ENCODE data around the gene PANX2. TPM values are rescaled to one million over a fixed set of nuclear protein-coding genes. Genes with fewer than 3 reads are reported as not detected.
A peak's percentile ranks its signal among the peaks of the same experiment; 100 is the strongest.

PANX2 gene
- total and polyA plus RNA-seq, 2 experiments from 2014 or later, result 2.8 to 5.1 TPM

GRCh38 chr22:50160947-50161346 lies 9.6 kb upstream of the PANX2 start:
- H3K9me2 ChIP-seq (ENCODE audit: insufficient read depth), result no peaks in the 10 kb centered on the region
- no peak overlapping the region for H3K4me3 ChIP-seq
- H3K27me3 ChIP-seq (ENCODE audit: insufficient read depth), result no peaks in the 10 kb centered on the region
- no peaks in the 10 kb centered on the region for H3K36me3 ChIP-seq (ENCODE audit: insufficient read depth)
- TF ChIP-seq EZH2phosphoT487 (IDR thresholded peaks at IDR 0.05; ENCODE audit: unreplicated experiment), result no peak
- no peaks in the 10 kb centered on the region; the same call in 1 of the 2 replicates for H3K4me1 ChIP-seq (ENCODE audit: insufficient read depth)
- H2AFZ ChIP-seq, result no peak overlapping the region
- no peaks in the 10 kb centered on the region for H4K20me1 ChIP-seq (replicated peaks; ENCODE audit: insufficient read depth)
- Mint-ChIP-seq H3K27me3 (ENCODE audit: insufficient read depth, low read depth, poor library complexity) (peaks cover 17% of the 10 kb centered on the region), H3K4me3 (no peak overlapping the region), H3K9me3 (no peaks in the 10 kb centered on the region; the same call in 2 of the 3 replicates), H3K4me1 (peaks cover 14% of the 10 kb centered on the region), H3K36me3 (ENCODE audit: low read depth) (no peaks in the 10 kb centered on the region), H3K27ac (no peak overlapping the region)
- H3K4me2 ChIP-seq, result no peak overlapping the region
- H3K27ac ChIP-seq (ENCODE audit: low read depth), result no peak overlapping the region
- H3F3A ChIP-seq (replicated peaks; ENCODE audit: low read depth), result no peaks in the 10 kb centered on the region
- no peaks in the 10 kb centered on the region for H3K79me2 ChIP-seq (replicated peaks; ENCODE audit: insufficient read depth)
- DNase-seq (ENCODE audit: low spot score), result no peak
- ATAC-seq, result peak; percentile 64

- Mint-ChIP-seq H3K9me3 (no peaks in the 10 kb centered on the region; the same call in 2 of the 3 replicates), H3K4me1 (peaks cover 14% of the 10 kb centered on the region), H3K27me3 (ENCODE audit: insufficient read depth, low read depth, poor library complexity) (peaks cover 17% of the 10 kb centered on the region), H3K4me3 (no peak overlapping the region), H3K36me3 (ENCODE audit: low read depth) (no peaks in the 10 kb centered on the region), H3K27ac (no peak overlapping the region)
- Histone ChIP-seq H3K4me3 (no peak overlapping the region), H3K27ac (ENCODE audit: low read depth) (no peak overlapping the region), H3K4me2 (no peak overlapping the region), H4K20me1 (replicated peaks; ENCODE audit: insufficient read depth) (no peaks in the 10 kb centered on the region), H3K4me1 (ENCODE audit: insufficient read depth) (no peaks in the 10 kb centered on the region; the same call in 1 of the 2 replicates), H2AFZ (no peak overlapping the region), H3K79me2 (replicated peaks; ENCODE audit: insufficient read depth) (no peaks in the 10 kb centered on the region), H3K9me2 (ENCODE audit: insufficient read depth) (no peaks in the 10 kb centered on the region), H3F3A (replicated peaks; ENCODE audit: low read depth) (no peaks in the 10 kb centered on the region), H3K36me3 (ENCODE audit: insufficient read depth) (no peaks in the 10 kb centered on the region), H3K27me3 (ENCODE audit: insufficient read depth) (no peaks in the 10 kb centered on the region)
- DNase-seq (ENCODE audit: low spot score) (no peak), ATAC-seq (peak; percentile 47)
- no peak for TF ChIP-seq EZH2phosphoT487 (IDR thresholded peaks at IDR 0.05; ENCODE audit: unreplicated experiment)
These were observed 8.8 kb upstream of the PANX2 start for GRCh38 chr22:50161508-50162390.

- Histone ChIP-seq H3K36me3 (ENCODE audit: insufficient read depth) (no peaks in the 10 kb centered on the region), H3F3A (replicated peaks; ENCODE audit: low read depth) (no peaks in the 10 kb centered on the region), H3K79me2 (replicated peaks; ENCODE audit: insufficient read depth) (no peaks in the 10 kb centered on the region), H3K4me1 (ENCODE audit: insufficient read depth) (no peaks in the 10 kb centered on the region; the same call in 1 of the 2 replicates), H3K27ac (ENCODE audit: low read depth) (no peak overlapping the region), H3K9me2 (ENCODE audit: insufficient read depth) (no peaks in the 10 kb centered on the region), H4K20me1 (replicated peaks; ENCODE audit: insufficient read depth) (no peaks in the 10 kb centered on the region), H3K4me3 (no peak overlapping the region), H3K27me3 (ENCODE audit: insufficient read depth) (no peaks in the 10 kb centered on the region), H2AFZ (no peak overlapping the region), H3K4me2 (no peak overlapping the region)
- no peaks in the 10 kb centered on the region; the same call in 2 of the 3 replicates for H3K9me3 Mint-ChIP-seq
- H3K27me3 Mint-ChIP-seq (ENCODE audit: insufficient read depth, low read depth, poor library complexity), result peaks cover 17% of the 10 kb centered on the region
- ATAC-seq (peak; percentile 18; the same call in 2 of the 3 replicates), DNase-seq (ENCODE audit: low spot score) (no peak)
- no peaks in the 10 kb centered on the region for H3K36me3 Mint-ChIP-seq (ENCODE audit: low read depth)
- no peak overlapping the region for H3K4me3 Mint-ChIP-seq
- no peak overlapping the region for H3K27ac Mint-ChIP-seq
- peaks cover 14% of the 10 kb centered on the region for H3K4me1 Mint-ChIP-seq
- 0 out of 4 replicates have a peak, but pooled peaks of 1 of the 2 experiments have one; percentile 3 for TF ChIP-seq CTCF (conservative IDR thresholded peaks at IDR 0.05; ENCODE audit: low read depth in 2 of 2)
- no peak for TF ChIP-seq ZNF331 (CRISPR knock-in tag; IDR thresholded peaks at IDR 0.05; ENCODE audit: low read depth)
- TF ChIP-seq EZH2 (IDR thresholded peaks at IDR 0.05; ENCODE audit: low read depth, unreplicated experiment), result no peak
- TF ChIP-seq ZNF462 (CRISPR knock-in tag; IDR thresholded peaks at IDR 0.05), result no peak
- no peak for TF ChIP-seq NANOG (IDR thresholded peaks at IDR 0.05; ENCODE audit: borderline replicate concordance)
These were observed 8.1 kb upstream of the PANX2 start for GRCh38 chr22:50162391-50162956.
